K562 (cell line): ENCODE measurements around the gene ARHGEF4. TPM values are rescaled to one million over a fixed set of nuclear protein-coding genes. Genes with fewer than 3 reads are reported as not detected.

ENCODE experiments used
- ATAC-seq: fragments of 200-7000 bp; cut with Tn5 transposase; 3 replicates; pipeline ENCODE4 v1.9.1; 2020; ENCODE audit warnings: moderate library complexity
- BruUV-seq: library from RNA; stranded (reverse); fragments of 400-500 nt; replicated peaks from 2 replicates; lab custom pipeline; 2021; lab: Mats Ljungman, UMichigan
- CTCF ChIA-PET: fragments of 300-600 bp; formaldehyde crosslinking; extraction: SDS; loops from one replicate; lab custom pipeline; 2021; ENCODE audit warnings: low intra/inter-chr PET ratio; lab: Yijun Ruan, JAX
- POLR2A ChIA-PET: fragments of 300-600, 350-650 bp; sonication (Branson Sonifier 250); formaldehyde crosslinking; extraction: SDS; loops from one replicate; lab custom pipeline; 2021; ENCODE audit warnings: antibody characterized with exemption, inconsistent platforms; lab: Yijun Ruan, JAX
- DNase-seq, 4 experiments: peaks; one replicate each; pipeline versions ENCODE4 v3.0.0 to v3.0.0-alpha.2; 2011 to 2018; ENCODE audit warnings: low spot score in 3 of 4, mixed read lengths in 3 of 4; ENCODE audit errors: extremely low read depth in 1 of 4
- FAIRE-seq: peaks from 2 replicates; lab custom pipeline; 2011; peaks lifted over from hg19 to GRCh38; lab: Jason Lieb, UNC
- H2AFZ ChIP-seq: 2 replicates; pipeline ENCODE4 v1.6.0; 2011; ENCODE audit warnings: low read depth, low read length, control low read depth, inconsistent platforms
- H3K27ac ChIP-seq: fragments of 200-600 bp; 3 replicates; pipeline ENCODE4 v1.8.0; 2011; ENCODE audit warnings: low read depth, mild to moderate bottlenecking, control low read depth, inconsistent platforms, low read length, moderate library complexity, mixed read lengths; ENCODE audit errors: extremely low read depth
- H3K27me3 ChIP-seq, 2 experiments: fragments of 300-600 bp in 1 of 2; 2 replicates in 1 of 2; 3 replicates in 1 of 2; pipeline versions ENCODE4 v1.6.0 to v1.8.0; 2011; ENCODE audit warnings: inconsistent platforms in 2 of 2, low read length in 2 of 2, mild to moderate bottlenecking in 1 of 2, mixed read lengths in 1 of 2, moderate library complexity in 1 of 2; ENCODE audit not compliant: control insufficient read depth in 2 of 2, insufficient read depth in 2 of 2
- H3K36me3 ChIP-seq: fragments of 300-600 bp; 3 replicates; pipeline ENCODE4 v1.8.0; 2011; ENCODE audit warnings: mild to moderate bottlenecking, low read length, inconsistent platforms; ENCODE audit not compliant: control insufficient read depth, insufficient read depth
- H3K4me1 ChIP-seq, 2 experiments: fragments of 200-600 bp in 1 of 2; replicated peaks in 1 of 2; 2 replicates in 1 of 2; 3 replicates in 1 of 2; pipeline versions ENCODE4 v1.5.1 to v1.8.0; 2011; ENCODE audit warnings: inconsistent platforms in 2 of 2, low read length in 2 of 2, mild to moderate bottlenecking in 1 of 2, mixed read lengths in 1 of 2, moderate library complexity in 1 of 2; ENCODE audit not compliant: control insufficient read depth in 2 of 2, insufficient read depth in 2 of 2
- H3K4me2 ChIP-seq: 2 replicates; pipeline ENCODE4 v1.6.1; 2011; ENCODE audit warnings: low read length, control low read depth, inconsistent platforms, mixed read lengths; ENCODE audit not compliant: insufficient read depth
- H3K4me3 ChIP-seq: fragments of 200-600 bp; sonication (generic), shearing (Covaris generic); 2 replicates; pipeline ENCODE4 v1.5.1; 2016; ENCODE audit warnings: control low read depth, inconsistent platforms
- H3K79me2 ChIP-seq: fragments of 200-600 bp; 3 replicates; pipeline ENCODE4 v1.8.0; 2011; ENCODE audit warnings: low read length, inconsistent platforms; ENCODE audit not compliant: control insufficient read depth, insufficient read depth
- H3K9ac ChIP-seq, 2 experiments: 2 replicates each; pipeline versions ENCODE4 v1.6.0 to v1.6.1; 2011; ENCODE audit warnings: low read depth in 2 of 2, low read length in 2 of 2, control low read depth in 1 of 2, inconsistent platforms in 1 of 2, mild to moderate bottlenecking in 1 of 2, mixed read lengths in 1 of 2; ENCODE audit not compliant: insufficient read depth in 1 of 2
- H3K9me1 ChIP-seq: one replicate; pipeline ENCODE4 v1.6.0; 2011; ENCODE audit warnings: inconsistent platforms, mild to moderate bottlenecking, low read length, moderate library complexity; ENCODE audit not compliant: control insufficient read depth, insufficient read depth
- H3K9me3 ChIP-seq: replicated peaks from 2 replicates; pipeline ENCODE4 v1.5.1; 2011; ENCODE audit warnings: low read depth, low read length, inconsistent platforms; ENCODE audit not compliant: control insufficient read depth, insufficient read depth
- H4K20me1 ChIP-seq: replicated peaks from 2 replicates; pipeline ENCODE4 v1.6.1; 2011; ENCODE audit warnings: low read length, inconsistent platforms, mixed read lengths; ENCODE audit not compliant: control insufficient read depth, insufficient read depth
- ASH1L ChIP-seq: fragments of 450-650 bp; IDR thresholded peaks from 2 replicates; pipeline ENCODE4 v1.6.1; 2018; ENCODE audit warnings: borderline replicate concordance, mild to moderate bottlenecking, low read depth; ENCODE audit not compliant: partially characterized antibody
- FIP1L1 ChIP-seq: fragments of 200-400 bp; formaldehyde crosslinking; IDR thresholded peaks from 2 replicates; pipeline ENCODE4 v1.6.1; 2018; ENCODE audit warnings: mild to moderate bottlenecking, low read depth, low read length; ENCODE audit not compliant: poor library complexity, severe bottlenecking
- NCOA1 ChIP-seq: fragments of 450-650 bp; IDR thresholded peaks from 2 replicates; pipeline ENCODE4 v1.6.1; 2016; ENCODE audit warnings: low read depth
- NELFE ChIP-seq: IDR thresholded peaks from 2 replicates; pipeline ENCODE4 v1.6.1; 2011; ENCODE audit warnings: mild to moderate bottlenecking; ENCODE audit not compliant: insufficient read depth, insufficient read length
- RFX1 ChIP-seq: fragments of 450-650 bp; IDR thresholded peaks from 2 replicates; pipeline ENCODE4 v1.6.1; 2016; ENCODE audit warnings: mild to moderate bottlenecking, moderate library complexity
- SETDB1 ChIP-seq: IDR thresholded peaks from one replicate; pipeline ENCODE4 v1.6.1; 2012; ENCODE audit warnings: low read length, control low read depth, inconsistent platforms
- TCF7 ChIP-seq: sonication (generic); IDR thresholded peaks from 2 replicates; pipeline ENCODE4 v1.6.1; 2016; ENCODE audit warnings: antibody characterized with exemption, borderline replicate concordance
- TOE1 ChIP-seq, 2 experiments: fragments of 450-650 bp in 1 of 2; sonication (generic) in 1 of 2; formaldehyde crosslinking in 1 of 2; IDR thresholded peaks; 2 replicates each; pipeline versions ENCODE4 v1.7.1 to v1.8.0; 2016 to 2022; ENCODE audit warnings: borderline replicate concordance in 2 of 2, mild to moderate bottlenecking in 2 of 2, antibody characterized with exemption in 1 of 2, inconsistent platforms in 1 of 2, low read depth in 1 of 2, missing genetic modification reagents in 1 of 2, moderate library complexity in 1 of 2
- ZNF121 ChIP-seq: sonication (generic); formaldehyde crosslinking; conservative IDR thresholded peaks from 2 replicates; pipeline ENCODE4 v1.8.0; 2022; ENCODE audit warnings: missing genetic modification reagents
- ZNF384 ChIP-seq: IDR thresholded peaks from 2 replicates; pipeline ENCODE4 v1.6.1; 2012; ENCODE audit warnings: low read depth, low read length, improper control_type of control experiment
- ZNF644 ChIP-seq: fragments of 200-800 bp; sonication (Bioruptor generic); IDR thresholded peaks from 2 replicates; pipeline ENCODE4 v1.6.1; 2016; ENCODE audit warnings: low read depth, missing genetic modification characterization, missing compliant biosample characterization
- ZNF79 ChIP-seq: fragments of 250-450 bp; sonication (Bioruptor Pico); IDR thresholded peaks from 2 replicates; pipeline ENCODE4 v1.4.0; 2020; ENCODE audit warnings: low read depth, mild to moderate bottlenecking, moderate library complexity
- ZSCAN32 ChIP-seq: fragments of 450-650 bp; formaldehyde crosslinking; IDR thresholded peaks from 2 replicates; pipeline ENCODE4 v1.4.0; 2020; ENCODE audit warnings: mild to moderate bottlenecking, moderate library complexity
- WGBS: fragments of 100-300 bp; shearing (Covaris generic); methylation state at CpG from one replicate; pipeline ENCODE4 v1.1.6; 2016; ENCODE audit warnings: low coverage, mixed read lengths; ENCODE audit not compliant: insufficient coverage; ENCODE audit errors: missing lambda C conversion rate; 5-methylcytosine and 5-hydroxymethylcytosine counted together
- in situ Hi-C: fragments of 300-500 bp; cut with MboI; formaldehyde crosslinking; loops from 4 replicates; pipeline ENCODE4 v1.15.0; 2018; ENCODE audit warnings: inconsistent platforms, mixed read lengths
- intact Hi-C: fragments of 100-400 bp; cut with micrococcal nuclease; formaldehyde crosslinking; loops from 2 replicates; pipeline ENCODE4 v1.14.2; 2022
- polyA plus RNA-seq, 8 experiments: library from polyadenylated mRNA; depleted of rRNA in 4 of 8; stranded (reverse) in 5 of 8; unstranded in 3 of 8; fragments of >200 nt; fragmentation: Nextera tagmentation in 2 of 8; fragmentation: Illumina TruSeq in 1 of 8; extraction: Ambion mirVana in 2 of 8; extraction: Trizol in 1 of 8; gene quantifications; 2 replicates each; pipeline versions ENCODE4 v1.2.1 to v1.2.3, GENCODE V29; 2011 to 2014; ENCODE audit warnings: inconsistent platforms in 1 of 8, missing spikeins in 1 of 8
- total RNA-seq, 7 experiments: library from RNA; depleted of rRNA in 6 of 7; stranded (reverse); fragments of >200 nt in 6 of 7; fragmentation: Illumina TruSeq in 2 of 7; extraction: Trizol in 2 of 7; gene quantifications; 2 replicates each; pipeline versions ENCODE4 v1.2.1 to v1.2.3, GENCODE V29; 2011 to 2021; ENCODE audit warnings: low replicate concordance in 1 of 7
- TF ChIP-seq, protein P1 (sequence below): fragments of 150-350 bp; IDR thresholded peaks from 2 replicates; pipeline ENCODE4 v1.6.1; 2014; ENCODE audit warnings: low read depth, mild to moderate bottlenecking, low read length, borderline replicate concordance
- TF ChIP-seq, protein P2 (sequence below): fragments of 250-450 bp; sonication (Bioruptor Pico); IDR thresholded peaks from 2 replicates; pipeline ENCODE4 v1.5.1; 2021; ENCODE audit warnings: mild to moderate bottlenecking

ARHGEF4 gene
- total and polyA plus RNA-seq, 9 of the 15 experiments (the other 6 are each of a cell fraction or from before 2014, with no cell fraction given), result not detected

DNA sequence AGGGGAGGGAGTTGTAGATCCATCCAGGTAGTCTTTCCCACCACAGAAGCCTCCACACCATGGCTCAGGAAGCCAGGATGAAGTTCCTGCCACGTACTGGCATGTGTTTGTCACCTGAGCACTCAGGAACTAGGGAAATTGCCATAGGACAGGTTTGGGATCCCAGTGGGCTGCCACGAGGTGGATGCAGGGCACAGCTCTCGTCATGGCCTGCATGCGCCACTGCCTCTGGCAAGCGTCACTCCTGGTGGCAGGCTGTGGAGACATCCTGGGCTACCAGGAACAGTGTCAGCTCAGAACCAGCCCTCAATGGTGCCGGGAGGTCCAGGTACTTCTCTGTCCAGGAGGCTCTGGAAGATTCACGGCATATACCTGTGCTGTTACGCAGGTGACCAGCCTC lies 3.8 kb downstream of the ARHGEF4 start (continued):
- no peak for TF ChIP-seq ASH1L
- no peak for TF ChIP-seq TOE1 (IDR thresholded peaks at IDR 0.05; ENCODE audit: borderline replicate concordance)
- TF ChIP-seq TOE1 (CRISPR knock-in tag; IDR thresholded peaks at IDR 0.05; ENCODE audit: borderline replicate concordance, low read depth), result no peak
- TF ChIP-seq, protein P1, sequence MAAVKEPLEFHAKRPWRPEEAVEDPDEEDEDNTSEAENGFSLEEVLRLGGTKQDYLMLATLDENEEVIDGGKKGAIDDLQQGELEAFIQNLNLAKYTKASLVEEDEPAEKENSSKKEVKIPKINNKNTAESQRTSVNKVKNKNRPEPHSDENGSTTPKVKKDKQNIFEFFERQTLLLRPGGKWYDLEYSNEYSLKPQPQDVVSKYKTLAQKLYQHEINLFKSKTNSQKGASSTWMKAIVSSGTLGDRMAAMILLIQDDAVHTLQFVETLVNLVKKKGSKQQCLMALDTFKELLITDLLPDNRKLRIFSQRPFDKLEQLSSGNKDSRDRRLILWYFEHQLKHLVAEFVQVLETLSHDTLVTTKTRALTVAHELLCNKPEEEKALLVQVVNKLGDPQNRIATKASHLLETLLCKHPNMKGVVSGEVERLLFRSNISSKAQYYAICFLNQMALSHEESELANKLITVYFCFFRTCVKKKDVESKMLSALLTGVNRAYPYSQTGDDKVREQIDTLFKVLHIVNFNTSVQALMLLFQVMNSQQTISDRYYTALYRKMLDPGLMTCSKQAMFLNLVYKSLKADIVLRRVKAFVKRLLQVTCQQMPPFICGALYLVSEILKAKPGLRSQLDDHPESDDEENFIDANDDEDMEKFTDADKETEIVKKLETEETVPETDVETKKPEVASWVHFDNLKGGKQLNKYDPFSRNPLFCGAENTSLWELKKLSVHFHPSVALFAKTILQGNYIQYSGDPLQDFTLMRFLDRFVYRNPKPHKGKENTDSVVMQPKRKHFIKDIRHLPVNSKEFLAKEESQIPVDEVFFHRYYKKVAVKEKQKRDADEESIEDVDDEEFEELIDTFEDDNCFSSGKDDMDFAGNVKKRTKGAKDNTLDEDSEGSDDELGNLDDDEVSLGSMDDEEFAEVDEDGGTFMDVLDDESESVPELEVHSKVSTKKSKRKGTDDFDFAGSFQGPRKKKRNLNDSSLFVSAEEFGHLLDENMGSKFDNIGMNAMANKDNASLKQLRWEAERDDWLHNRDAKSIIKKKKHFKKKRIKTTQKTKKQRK, result no peak

GRCh38 chr2:130841741-130842365 lies 5.1 kb downstream of the ARHGEF4 start:
- H3K9me1 ChIP-seq, result peaks cover 3% of the 10 kb centered on the region
- WGBS, result 0% methylated on average over 6 of the region's 6 CpGs
- H3K36me3 ChIP-seq, result no peaks in the 10 kb centered on the region
- no peak overlapping the region for H3K4me2 ChIP-seq
- BruUV-seq, result no TSS peak
- H2AFZ ChIP-seq, result no peak overlapping the region
- peaks cover 9% of the 10 kb centered on the region; the same call in 1 of the 2 replicates for H4K20me1 ChIP-seq
- no peaks in the 10 kb centered on the region for H3K9me3 ChIP-seq
- no peak for FAIRE-seq
- in situ Hi-C loops, result no loop called here
- ATAC-seq, result no peak
- H3K4me1 ChIP-seq, result peaks cover 0 to 7% of the 10 kb centered on the region in 2 experiments; a peak in 2 of 5 replicates
- CTCF ChIA-PET, result no interaction called here
- no peak overlapping the region for H3K4me3 ChIP-seq
- H3K9ac ChIP-seq, result no peak overlapping the region
- H3K27ac ChIP-seq, result no peak overlapping the region
- DNase-seq, result no peak
- H3K79me2 ChIP-seq, result no peaks in the 10 kb centered on the region
- POLR2A ChIA-PET, result interaction anchor here (1.6 kb wide), 1 partner anchor 14 kb away, joined by 4 read pairs; no protein-coding TSS in a partner anchor
- intact Hi-C loops, result no loop called here
- H3K27me3 ChIP-seq, result peaks cover 0 to 80% of the 10 kb centered on the region in 2 experiments; a peak in 3 of 5 replicates
- TF ChIP-seq NCOA1 (no peak), TCF7 (no peak), SETDB1 (no peak), ZNF121 (CRISPR knock-in tag) (no peak), ZNF644 (no peak), ZNF79 (CRISPR knock-in tag) (no peak), FIP1L1 (no peak), ZSCAN32 (CRISPR knock-in tag) (no peak), RFX1 (no peak), NELFE (no peak), ZNF384 (no peak)
- TF ChIP-seq, protein P2, sequence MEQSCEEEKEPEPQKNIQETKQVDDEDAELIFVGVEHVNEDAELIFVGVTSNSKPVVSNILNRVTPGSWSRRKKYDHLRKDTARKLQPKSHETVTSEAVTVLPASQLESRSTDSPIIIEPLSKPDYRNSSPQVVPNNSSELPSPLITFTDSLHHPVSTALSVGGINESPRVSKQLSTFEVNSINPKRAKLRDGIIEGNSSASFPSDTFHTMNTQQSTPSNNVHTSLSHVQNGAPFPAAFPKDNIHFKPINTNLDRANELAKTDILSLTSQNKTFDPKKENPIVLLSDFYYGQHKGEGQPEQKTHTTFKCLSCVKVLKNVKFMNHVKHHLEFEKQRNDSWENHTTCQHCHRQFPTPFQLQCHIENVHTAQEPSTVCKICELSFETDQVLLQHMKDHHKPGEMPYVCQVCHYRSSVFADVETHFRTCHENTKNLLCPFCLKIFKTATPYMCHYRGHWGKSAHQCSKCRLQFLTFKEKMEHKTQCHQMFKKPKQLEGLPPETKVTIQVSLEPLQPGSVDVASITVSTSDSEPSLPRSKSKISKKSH (CRISPR knock-in tag), result no peak
